Parathyroid adenoma (tissue), 2 donors: ENCODE data around the gene TAF1.

Source experiments
- H2AFZ ChIP-seq: fragments of 300-600 bp; sonication (generic); one replicate; pipeline ENCODE4 v1.7.0; 2017; ENCODE audit warnings: antibody characterized with exemption, mild to moderate bottlenecking
- H3K27ac ChIP-seq: fragments of 300-600 bp; sonication (generic); one replicate; pipeline ENCODE4 v1.7.0; 2017
- H3K27me3 ChIP-seq: fragments of 300-600 bp; sonication (generic); one replicate; pipeline ENCODE4 v1.7.0; 2017; ENCODE audit warnings: low read length; ENCODE audit not compliant: control insufficient read depth, insufficient read depth
- H3K36me3 ChIP-seq: fragments of 300-600 bp; sonication (generic); one replicate; pipeline ENCODE4 v1.7.0; 2017; ENCODE audit warnings: low read length; ENCODE audit not compliant: control insufficient read depth, insufficient read depth
- H3K4me1 ChIP-seq: fragments of 300-600 bp; sonication (generic); one replicate; pipeline ENCODE4 v1.7.0; 2017; ENCODE audit warnings: control low read depth
- H3K4me2 ChIP-seq: fragments of 300-600 bp; sonication (generic); one replicate; pipeline ENCODE4 v1.7.0; 2017; ENCODE audit warnings: low read length
- H3K4me3 ChIP-seq: fragments of 300-600 bp; sonication (generic); one replicate; pipeline ENCODE4 v1.7.0; 2017; ENCODE audit warnings: low read depth, low read length
- H3K79me2 ChIP-seq: fragments of 300-600 bp; sonication (generic); one replicate; pipeline ENCODE4 v1.7.0; 2017; ENCODE audit warnings: control low read depth
- H3K9ac ChIP-seq: fragments of 300-600 bp; sonication (generic); one replicate; pipeline ENCODE4 v1.7.0; 2017; ENCODE audit warnings: mild to moderate bottlenecking
- H3K9me3 ChIP-seq: fragments of 300-600 bp; sonication (generic); one replicate; pipeline ENCODE4 v1.7.0; 2017; ENCODE audit warnings: low read length; ENCODE audit not compliant: control insufficient read depth
- CTCF ChIP-seq: fragments of 300-600 bp; sonication (generic); IDR thresholded peaks from one replicate; pipeline ENCODE4 v1.7.0; 2017; ENCODE audit warnings: antibody characterized with exemption, mild to moderate bottlenecking
- donor health status: primary hyperparathyroidism.

TAF1 gene

GRCh38 chrX:71514367-71515037, 148.3 kb downstream of the TAF1 start:
- H3K4me3 ChIP-seq = no peak overlapping the region
- no peaks in the 10 kb centered on the region for H3K36me3 ChIP-seq
- H3K27me3 ChIP-seq = no peaks in the 10 kb centered on the region
- H3K9me3 ChIP-seq = no peaks in the 10 kb centered on the region
- H2AFZ ChIP-seq = no peak overlapping the region
- no peak overlapping the region for H3K9ac ChIP-seq
- H3K27ac ChIP-seq = no peak overlapping the region
- no peak for TF ChIP-seq CTCF
- H3K79me2 ChIP-seq = no peaks in the 10 kb centered on the region
- no peaks in the 10 kb centered on the region for H3K4me1 ChIP-seq
- no peak overlapping the region for H3K4me2 ChIP-seq

GRCh38 chrX:71515038-71515396, 148.9 kb downstream of the TAF1 start:
- Histone ChIP-seq H3K4me3 (no peak overlapping the region), H3K4me2 (no peak overlapping the region), H3K36me3 (no peaks in the 10 kb centered on the region), H2AFZ (no peak overlapping the region), H3K9ac (no peak overlapping the region), H3K4me1 (no peaks in the 10 kb centered on the region), H3K9me3 (no peaks in the 10 kb centered on the region), H3K79me2 (no peaks in the 10 kb centered on the region), H3K27ac (no peak overlapping the region), H3K27me3 (no peaks in the 10 kb centered on the region)
- no peak for TF ChIP-seq CTCF
